ENCODE results near the gene TAB3.
A peak's percentile ranks its signal among the peaks of the same experiment; 100 is the strongest.

TAB3 gene, protein sequence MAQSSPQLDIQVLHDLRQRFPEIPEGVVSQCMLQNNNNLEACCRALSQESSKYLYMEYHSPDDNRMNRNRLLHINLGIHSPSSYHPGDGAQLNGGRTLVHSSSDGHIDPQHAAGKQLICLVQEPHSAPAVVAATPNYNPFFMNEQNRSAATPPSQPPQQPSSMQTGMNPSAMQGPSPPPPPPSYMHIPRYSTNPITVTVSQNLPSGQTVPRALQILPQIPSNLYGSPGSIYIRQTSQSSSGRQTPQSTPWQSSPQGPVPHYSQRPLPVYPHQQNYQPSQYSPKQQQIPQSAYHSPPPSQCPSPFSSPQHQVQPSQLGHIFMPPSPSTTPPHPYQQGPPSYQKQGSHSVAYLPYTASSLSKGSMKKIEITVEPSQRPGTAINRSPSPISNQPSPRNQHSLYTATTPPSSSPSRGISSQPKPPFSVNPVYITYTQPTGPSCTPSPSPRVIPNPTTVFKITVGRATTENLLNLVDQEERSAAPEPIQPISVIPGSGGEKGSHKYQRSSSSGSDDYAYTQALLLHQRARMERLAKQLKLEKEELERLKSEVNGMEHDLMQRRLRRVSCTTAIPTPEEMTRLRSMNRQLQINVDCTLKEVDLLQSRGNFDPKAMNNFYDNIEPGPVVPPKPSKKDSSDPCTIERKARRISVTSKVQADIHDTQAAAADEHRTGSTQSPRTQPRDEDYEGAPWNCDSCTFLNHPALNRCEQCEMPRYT

DNA sequence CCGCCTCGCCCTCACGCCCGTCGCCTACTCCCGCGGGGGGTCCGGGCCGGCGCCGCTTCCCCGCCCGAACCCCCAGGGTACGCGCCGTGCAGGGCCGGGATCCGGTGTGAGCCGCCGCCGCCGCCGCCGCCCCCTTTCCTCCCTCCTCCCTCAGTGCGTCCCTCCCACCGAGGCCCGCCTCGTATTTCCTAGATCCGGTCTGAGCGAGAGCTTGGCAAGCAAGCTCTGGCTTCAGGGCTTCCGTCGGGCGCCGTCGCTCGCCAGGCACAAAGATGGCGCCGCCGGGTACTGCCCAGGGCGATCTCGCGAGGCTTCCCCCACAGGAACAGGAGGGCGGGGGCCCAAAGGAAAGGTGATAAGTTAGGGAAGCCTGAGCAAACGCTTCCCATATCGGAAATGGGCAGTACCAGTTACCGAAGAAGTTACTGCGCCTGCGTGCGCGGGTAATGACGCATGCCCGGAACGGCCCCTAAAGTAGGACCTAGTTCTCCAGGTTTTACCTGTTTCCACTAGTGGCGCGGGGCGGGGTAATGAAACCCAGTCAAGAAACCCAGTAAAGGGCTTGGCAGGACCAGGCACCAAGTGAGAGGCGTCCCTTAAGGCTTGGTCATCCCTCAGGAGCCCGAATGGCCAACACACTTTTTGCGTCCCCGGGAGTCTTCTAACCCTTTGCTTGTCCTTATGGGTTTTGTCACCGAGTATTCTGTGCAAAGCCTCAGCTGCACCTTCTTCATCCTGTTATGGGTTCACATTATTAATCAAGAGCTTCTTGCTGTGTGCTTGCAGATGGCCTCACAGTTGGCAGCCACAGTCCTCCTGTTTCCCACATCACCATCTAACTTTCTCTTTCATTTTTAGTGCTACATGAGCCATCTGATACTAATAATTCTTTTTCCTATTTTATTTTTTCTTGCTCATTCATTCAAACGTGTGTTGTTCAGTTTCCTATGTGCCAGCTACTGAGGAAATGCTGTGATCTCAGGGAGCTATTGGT is at the start of gene TAB3:
TSS of gene TAB3 (minus strand) at position 108 of the 994 bp plus-strand sequence. CDS start 29,666 bp downstream, outside the sequence.
- peak within 1 kb of the TSS; percentile 88 for H3K9ac ChIP-seq (ENCODE audit: low read depth, low read length)
- no peaks in the 10 kb centered on the region for H3K9me3 ChIP-seq (ENCODE audit: control insufficient read depth, insufficient read depth, low read length)
- peaks cover 5% of the 10 kb centered on the region; the same call in 1 of the 2 replicates for H3K4me1 ChIP-seq (ENCODE audit: insufficient read depth, low read length)
- no peaks in the 10 kb centered on the region for H3K36me3 ChIP-seq (ENCODE audit: insufficient read depth, low read length)

DNA sequence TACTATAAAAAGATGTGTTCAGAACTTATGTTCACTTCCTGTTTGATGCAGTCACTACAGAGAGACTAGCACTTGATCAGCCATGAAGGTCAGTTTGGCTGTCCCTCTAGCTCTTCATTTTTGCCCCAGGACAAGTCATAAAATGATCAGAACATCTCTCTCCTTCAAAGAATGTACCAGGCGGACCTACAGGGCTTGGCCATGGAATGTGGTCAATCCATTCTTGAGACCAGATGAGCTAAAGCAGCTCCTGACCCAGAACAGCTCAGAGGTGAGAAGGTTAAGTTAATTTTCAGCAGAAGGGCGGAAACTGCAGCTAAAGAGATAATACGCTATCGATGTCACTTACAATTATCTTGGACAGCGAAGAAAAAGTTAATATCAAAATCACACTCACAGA is 49.2 kb upstream of the TAB3 start:
- Histone ChIP-seq H3K9ac (ENCODE audit: low read depth, low read length) (no peak overlapping the region), H3K36me3 (ENCODE audit: insufficient read depth, low read length) (no peaks in the 10 kb centered on the region), H3K4me1 (ENCODE audit: insufficient read depth, low read length) (no peaks in the 10 kb centered on the region), H3K9me3 (ENCODE audit: control insufficient read depth, insufficient read depth, low read length) (0 out of 2 replicates have a peak, but pooled peaks cover 2% of the 10 kb centered on the region)

DNA sequence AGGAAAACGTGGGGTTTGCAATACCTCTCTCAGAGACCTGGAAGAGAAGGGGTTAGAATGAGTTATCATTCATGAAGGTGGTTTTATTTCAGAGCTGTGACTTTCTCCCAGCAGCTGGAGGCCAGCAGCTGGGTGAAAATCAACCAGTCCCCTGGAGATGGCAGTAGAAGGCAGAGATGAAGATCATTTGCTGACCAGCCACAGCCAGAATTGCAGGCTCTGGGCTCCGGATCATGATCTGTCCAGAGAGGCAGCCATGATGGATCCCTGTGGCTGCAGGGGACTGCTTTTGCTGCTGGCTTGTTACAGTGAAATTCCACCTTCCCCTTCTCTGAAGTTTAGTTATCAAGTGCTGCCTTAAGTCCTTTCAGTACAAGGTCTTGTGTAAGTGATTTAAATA is 46.9 kb upstream of the TAB3 start:
- Histone ChIP-seq H3K9ac (ENCODE audit: low read depth, low read length) (no peak overlapping the region), H3K9me3 (ENCODE audit: control insufficient read depth, insufficient read depth, low read length) (no peaks in the 10 kb centered on the region), H3K4me1 (ENCODE audit: insufficient read depth, low read length) (no peaks in the 10 kb centered on the region), H3K36me3 (ENCODE audit: insufficient read depth, low read length) (no peaks in the 10 kb centered on the region)

DNA sequence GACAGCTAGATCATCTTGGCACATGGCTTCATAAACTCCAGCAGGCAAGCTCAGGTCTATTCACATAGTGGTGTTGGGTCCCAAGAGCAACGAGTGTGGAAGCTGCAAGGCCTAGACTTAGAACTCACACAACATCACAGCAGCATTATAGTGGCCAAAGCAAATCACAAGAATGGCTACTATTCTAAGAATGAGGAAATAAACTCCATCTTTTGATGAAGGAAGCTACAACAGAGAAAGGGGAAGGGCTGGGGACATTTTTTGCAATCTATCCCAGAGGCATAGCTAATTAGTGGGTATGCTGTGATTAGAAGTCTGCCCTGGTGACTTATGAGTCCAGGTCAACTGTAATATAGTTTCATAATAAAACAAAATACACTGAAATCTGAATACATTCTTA is 42.9 kb upstream of the TAB3 start:
- Histone ChIP-seq H3K9me3 (ENCODE audit: control insufficient read depth, insufficient read depth, low read length) (no peaks in the 10 kb centered on the region), H3K4me1 (ENCODE audit: insufficient read depth, low read length) (no peaks in the 10 kb centered on the region), H3K36me3 (ENCODE audit: insufficient read depth, low read length) (no peaks in the 10 kb centered on the region)

DNA sequence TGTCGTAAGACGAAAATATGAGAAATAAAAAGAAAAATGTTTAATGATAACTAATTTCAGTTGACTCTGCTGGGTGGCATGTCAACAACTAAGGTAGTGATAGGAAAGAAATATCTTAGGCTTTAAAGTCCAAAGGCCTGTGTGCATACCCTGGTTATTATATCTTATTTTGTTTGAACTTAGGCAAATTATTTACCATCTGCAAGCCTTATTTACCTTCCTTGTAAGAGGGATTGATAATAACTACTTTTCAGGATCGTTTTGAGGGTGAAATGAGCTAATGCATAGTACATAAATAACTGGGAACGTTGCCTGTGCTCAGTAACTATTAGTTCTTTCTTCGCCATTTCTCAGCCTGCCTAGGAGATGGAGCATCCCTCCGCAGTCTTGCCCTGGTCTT is 41.6 kb upstream of the TAB3 start:
- no peaks in the 10 kb centered on the region for H3K9me3 ChIP-seq (ENCODE audit: control insufficient read depth, insufficient read depth, low read length)
- H3K4me1 ChIP-seq (ENCODE audit: insufficient read depth, low read length): no peaks in the 10 kb centered on the region
- H3K36me3 ChIP-seq (ENCODE audit: insufficient read depth, low read length): no peaks in the 10 kb centered on the region
- H3K9ac ChIP-seq (ENCODE audit: low read depth, low read length): no peak overlapping the region

More for the DNA sequence above, 42.9 kb upstream of the TAB3 start:
- H3K9ac ChIP-seq (ENCODE audit: low read depth, low read length): no peak overlapping the region

DNA sequence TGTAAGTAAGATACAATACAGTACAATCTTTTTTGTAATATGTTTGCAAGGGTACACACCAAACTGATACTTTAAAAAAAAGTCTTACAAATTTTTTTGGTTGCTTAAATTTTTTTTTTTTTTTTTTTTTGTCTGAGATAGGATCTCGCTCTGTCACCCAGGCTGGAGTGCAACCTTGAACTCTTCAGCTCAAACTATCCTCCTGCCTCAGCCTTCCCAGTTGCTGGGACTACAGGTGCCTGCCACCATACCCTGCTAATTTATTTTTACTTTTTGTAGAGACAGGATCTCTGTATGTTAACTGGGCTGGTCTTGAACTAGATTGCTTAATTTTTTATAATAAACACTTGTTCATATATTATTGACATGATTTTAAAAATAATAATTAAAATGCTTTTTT is 41.1 kb upstream of the TAB3 start:
- no peaks in the 10 kb centered on the region for H3K9me3 ChIP-seq (ENCODE audit: control insufficient read depth, insufficient read depth, low read length)
- H3K4me1 ChIP-seq (ENCODE audit: insufficient read depth, low read length): no peaks in the 10 kb centered on the region
- H3K9ac ChIP-seq (ENCODE audit: low read depth, low read length): no peak overlapping the region
- no peaks in the 10 kb centered on the region for H3K36me3 ChIP-seq (ENCODE audit: insufficient read depth, low read length)

DNA sequence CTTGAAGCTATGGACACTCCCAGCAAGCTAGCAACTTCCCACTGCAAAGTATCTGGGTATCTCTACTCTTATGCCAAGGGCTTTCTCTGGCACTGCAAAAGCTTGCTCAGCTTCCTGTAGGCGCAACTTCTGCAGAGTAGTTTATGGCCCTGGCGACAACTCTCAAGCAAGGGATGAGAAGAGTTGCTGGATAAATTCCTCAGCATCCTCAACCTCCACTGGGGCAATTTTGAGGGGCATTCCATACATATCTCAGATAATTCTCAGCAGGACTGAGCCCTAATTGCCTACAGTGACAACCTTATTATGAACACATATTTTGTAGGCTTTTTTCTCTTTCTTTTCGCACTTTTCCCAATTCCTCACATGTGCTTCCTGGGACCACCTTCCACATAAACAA is 31.2 kb upstream of the TAB3 start:
- Histone ChIP-seq H3K36me3 (ENCODE audit: insufficient read depth, low read length) (no peaks in the 10 kb centered on the region), H3K9me3 (ENCODE audit: control insufficient read depth, insufficient read depth, low read length) (no peaks in the 10 kb centered on the region), H3K4me1 (ENCODE audit: insufficient read depth, low read length) (no peaks in the 10 kb centered on the region), H3K9ac (ENCODE audit: low read depth, low read length) (no peak overlapping the region)

DNA sequence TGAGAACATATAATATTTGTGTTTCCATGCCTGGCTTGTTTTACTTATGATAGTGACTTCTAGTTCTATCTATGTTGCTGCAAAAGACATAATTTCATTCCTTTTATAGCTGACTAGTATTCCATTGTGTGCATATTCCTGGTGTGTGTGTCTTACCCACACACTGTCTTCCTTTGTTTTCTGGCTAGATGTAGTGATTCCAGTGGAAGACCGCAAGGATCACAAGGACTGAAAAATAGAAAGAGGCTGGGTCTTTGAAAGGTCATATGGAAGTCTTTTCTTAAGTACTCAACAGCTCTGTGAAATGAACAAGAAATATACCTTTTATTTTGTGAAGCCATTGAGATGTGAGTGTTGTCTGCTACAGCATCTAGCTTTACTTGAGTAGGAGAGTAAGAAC is 29.4 kb upstream of the TAB3 start:
- Histone ChIP-seq H3K9me3 (ENCODE audit: control insufficient read depth, insufficient read depth, low read length) (no peaks in the 10 kb centered on the region), H3K36me3 (ENCODE audit: insufficient read depth, low read length) (no peaks in the 10 kb centered on the region), H3K9ac (ENCODE audit: low read depth, low read length) (no peak overlapping the region), H3K4me1 (ENCODE audit: insufficient read depth, low read length) (no peaks in the 10 kb centered on the region)

DNA sequence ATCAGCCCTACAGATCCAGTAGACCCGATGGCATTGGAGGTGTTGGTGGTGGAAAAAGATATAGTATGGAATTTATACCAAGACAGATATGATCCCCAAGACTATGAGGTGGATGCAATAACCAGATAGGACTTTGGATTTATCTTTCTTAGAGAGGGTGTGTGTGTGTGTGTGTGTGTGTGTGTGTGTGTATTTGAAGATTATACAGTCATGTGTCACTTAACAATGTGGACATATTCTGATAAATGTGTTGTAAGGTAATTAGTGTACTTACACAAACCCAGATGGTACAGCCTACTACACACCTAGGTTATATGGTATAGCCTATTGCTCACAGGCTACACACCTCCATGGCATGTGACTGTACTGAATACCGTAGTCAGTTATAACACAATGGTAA is 24.4 kb upstream of the TAB3 start:
- Histone ChIP-seq H3K36me3 (ENCODE audit: insufficient read depth, low read length) (no peaks in the 10 kb centered on the region), H3K9me3 (ENCODE audit: control insufficient read depth, insufficient read depth, low read length) (no peaks in the 10 kb centered on the region), H3K4me1 (ENCODE audit: insufficient read depth, low read length) (peaks cover 7% of the 10 kb centered on the region), H3K9ac (ENCODE audit: low read depth, low read length) (no peak overlapping the region)

DNA sequence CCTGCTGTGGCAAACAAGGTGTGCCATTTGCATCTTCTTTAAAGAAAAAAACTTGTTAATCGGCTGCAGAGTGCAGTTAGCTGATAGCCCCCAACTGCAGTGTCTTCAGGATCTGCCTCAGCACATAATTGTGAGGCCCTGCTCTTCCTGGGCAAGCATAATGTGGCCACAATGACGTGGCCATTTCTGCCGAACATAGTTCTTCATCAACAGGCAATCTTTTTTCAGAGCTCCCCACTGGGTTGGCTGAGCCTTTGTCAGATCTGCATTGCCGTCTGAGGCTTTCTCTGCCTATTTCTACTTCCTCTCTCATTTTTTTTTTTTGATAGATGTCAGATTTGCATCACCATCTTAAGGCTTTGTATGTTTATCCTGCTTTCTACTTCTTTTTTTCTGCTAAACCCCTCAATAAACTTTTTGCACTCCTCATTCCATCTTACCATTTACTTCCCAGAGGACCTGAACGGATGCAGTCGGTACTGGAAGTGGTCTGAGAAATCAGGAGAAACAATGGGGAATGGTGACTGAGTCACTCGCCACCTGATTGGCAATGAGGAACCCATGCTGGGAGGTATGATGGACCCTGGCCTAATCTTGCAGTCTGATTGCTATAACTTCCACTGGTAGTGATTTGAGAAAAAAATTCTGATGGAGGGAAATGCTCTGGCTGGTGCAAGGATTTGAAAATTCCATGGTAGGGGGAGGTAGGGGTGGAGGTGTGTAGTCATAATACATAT is 21.2 kb upstream of the TAB3 start:
- peaks cover 7% of the 10 kb centered on the region for H3K4me1 ChIP-seq (ENCODE audit: insufficient read depth, low read length)
- no peak overlapping the region for H3K9ac ChIP-seq (ENCODE audit: low read depth, low read length)
- no peaks in the 10 kb centered on the region for H3K36me3 ChIP-seq (ENCODE audit: insufficient read depth, low read length)
- H3K9me3 ChIP-seq (ENCODE audit: control insufficient read depth, insufficient read depth, low read length): peaks cover 3% of the 10 kb centered on the region; the same call in 1 of the 2 replicates

DNA sequence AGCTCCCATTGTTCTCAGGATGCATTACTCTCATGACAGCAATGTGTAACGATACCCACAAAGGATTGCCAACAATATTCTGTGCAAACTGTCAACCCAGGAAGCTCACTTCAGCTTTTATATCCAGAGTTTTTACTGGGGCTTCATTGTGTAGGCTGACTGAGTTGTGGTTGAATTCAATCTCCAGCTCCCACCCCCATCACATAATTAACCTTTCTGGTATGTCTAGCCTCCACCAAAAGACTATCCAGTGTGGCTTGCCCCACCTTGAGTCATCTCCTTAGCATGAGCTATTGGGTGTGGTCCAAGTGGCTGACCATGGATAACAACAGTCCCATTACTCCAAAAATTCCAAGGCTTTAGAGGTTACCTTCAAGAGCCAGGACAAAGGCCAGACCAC is 17.7 kb upstream of the TAB3 start:
- Histone ChIP-seq H3K9ac (ENCODE audit: low read depth, low read length) (no peak overlapping the region), H3K9me3 (ENCODE audit: control insufficient read depth, insufficient read depth, low read length) (peaks cover 5% of the 10 kb centered on the region; the same call in 1 of the 2 replicates), H3K4me1 (ENCODE audit: insufficient read depth, low read length) (peaks cover 7% of the 10 kb centered on the region), H3K36me3 (ENCODE audit: insufficient read depth, low read length) (no peaks in the 10 kb centered on the region)

DNA sequence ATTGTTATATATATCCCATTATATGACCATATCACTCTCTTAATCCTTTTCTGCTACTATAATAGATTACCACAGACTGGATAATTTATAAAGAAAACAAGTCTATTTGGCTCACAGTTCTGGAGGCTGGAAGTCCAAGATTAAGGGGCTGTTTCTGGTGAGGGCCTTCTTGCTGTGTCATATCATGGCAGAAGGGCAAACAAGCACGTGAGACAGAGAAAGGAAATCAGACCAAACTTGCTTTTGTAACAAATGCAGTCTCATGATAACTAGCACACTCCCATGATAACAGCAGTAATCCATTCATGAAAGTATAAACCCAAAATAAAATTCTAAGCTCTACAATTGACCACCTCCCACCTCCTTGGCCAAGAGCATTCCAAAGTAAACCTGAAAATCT is 16.3 kb upstream of the TAB3 start:
- H3K4me1 ChIP-seq (ENCODE audit: insufficient read depth, low read length): peaks cover 5% of the 10 kb centered on the region
- H3K9ac ChIP-seq (ENCODE audit: low read depth, low read length): no peak overlapping the region
- peaks cover 5% of the 10 kb centered on the region; the same call in 1 of the 2 replicates for H3K9me3 ChIP-seq (ENCODE audit: control insufficient read depth, insufficient read depth, low read length)
- H3K36me3 ChIP-seq (ENCODE audit: insufficient read depth, low read length): no peaks in the 10 kb centered on the region

DNA sequence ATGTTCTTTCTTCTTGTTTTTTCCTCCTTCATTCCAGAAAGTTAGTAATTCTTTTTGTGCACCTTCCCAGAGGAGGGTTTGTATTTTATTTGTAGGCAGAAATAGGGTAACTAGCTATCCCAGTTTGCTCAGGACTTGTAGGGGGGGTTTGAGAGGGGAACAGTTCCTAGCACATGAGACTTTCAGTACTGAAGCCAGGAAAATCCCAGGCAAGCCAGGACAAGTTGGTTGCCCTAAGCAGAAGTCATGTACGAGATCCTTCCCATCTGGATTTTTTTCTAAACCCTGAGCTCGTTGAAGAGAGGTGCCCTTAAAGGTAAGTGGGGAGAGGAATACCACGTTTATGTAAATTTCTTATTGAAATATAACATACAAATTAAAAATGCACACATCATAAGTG is 15.6 kb upstream of the TAB3 start:
- Histone ChIP-seq H3K4me1 (ENCODE audit: insufficient read depth, low read length) (no peaks in the 10 kb centered on the region), H3K9ac (ENCODE audit: low read depth, low read length) (no peak overlapping the region), H3K9me3 (ENCODE audit: control insufficient read depth, insufficient read depth, low read length) (peaks cover 5% of the 10 kb centered on the region; the same call in 1 of the 2 replicates), H3K36me3 (ENCODE audit: insufficient read depth, low read length) (no peaks in the 10 kb centered on the region)

Measured in ES-I3 (cell line).